ENCODE data around the gene HNF1B.

The HNF1B gene

GRCh38 chr17:37735165-37735564 is 9.7 kb downstream of the HNF1B start:
- DNase-seq (ENCODE audit: low read depth in 2 of 2) = no peak

- no peak for DNase-seq (ENCODE audit: low read depth in 2 of 2)
Measured at GRCh38 chr17:37732316-37732715, 12.5 kb downstream of the HNF1B start.

- no peak for DNase-seq (ENCODE audit: low read depth in 2 of 2)
Measured at GRCh38 chr17:37731056-37731455, 13.8 kb downstream of the HNF1B start.

- no peak for DNase-seq (ENCODE audit: low read depth in 2 of 2)
Measured at GRCh38 chr17:37729905-37730304, 15.0 kb downstream of the HNF1B start.

- no peak for DNase-seq (ENCODE audit: low read depth in 2 of 2)
Measured at GRCh38 chr17:37726891-37727675, 17.8 kb downstream of the HNF1B start.

- DNase-seq (ENCODE audit: low read depth in 2 of 2) = no peak
Measured at GRCh38 chr17:37726248-37726647, 18.6 kb downstream of the HNF1B start.

GRCh38 chr17:37725601-37726146 is 19.2 kb downstream of the HNF1B start:
- no peak for DNase-seq (ENCODE audit: low read depth in 2 of 2)

- DNase-seq (ENCODE audit: low read depth in 2 of 2) = no peak
Measured at GRCh38 chr17:37725021-37725595, 19.8 kb downstream of the HNF1B start.

- no peak for DNase-seq (ENCODE audit: low read depth in 2 of 2)
Measured at GRCh38 chr17:37720989-37721388, 23.9 kb downstream of the HNF1B start.

GRCh38 chr17:37719866-37720265 is 25.0 kb downstream of the HNF1B start:
- no peak for DNase-seq (ENCODE audit: low read depth in 2 of 2)

GRCh38 chr17:37718324-37719048 is 26.4 kb downstream of the HNF1B start:
- DNase-seq (ENCODE audit: low read depth in 2 of 2) = no peak

- DNase-seq (ENCODE audit: low read depth in 2 of 2) = no peak
Measured at GRCh38 chr17:37717627-37718323, 27.1 kb downstream of the HNF1B start.

GRCh38 chr17:37714897-37715296 is 30.0 kb downstream of the HNF1B start:
- no peak for DNase-seq (ENCODE audit: low read depth in 2 of 2)

- DNase-seq (ENCODE audit: low read depth in 2 of 2) = no peak
Measured at GRCh38 chr17:37713624-37714023, 31.2 kb downstream of the HNF1B start.

GRCh38 chr17:37713028-37713431 is 31.8 kb downstream of the HNF1B start:
- DNase-seq (ENCODE audit: low read depth in 2 of 2) = no peak

GRCh38 chr17:37711113-37711512 is 33.7 kb downstream of the HNF1B start:
- no peak for DNase-seq (ENCODE audit: low read depth in 2 of 2)

GRCh38 chr17:37710344-37710886 is 34.4 kb downstream of the HNF1B start:
- DNase-seq (ENCODE audit: low read depth in 2 of 2) = no peak

- DNase-seq (ENCODE audit: low read depth in 2 of 2) = no peak
Measured at GRCh38 chr17:37708616-37709212, 36.1 kb downstream of the HNF1B start.

- no peak for DNase-seq (ENCODE audit: low read depth in 2 of 2)
Measured at GRCh38 chr17:37708008-37708615, 36.7 kb downstream of the HNF1B start.

GRCh38 chr17:37706446-37706845 is 38.4 kb downstream of the HNF1B start:
- no peak for DNase-seq (ENCODE audit: low read depth in 2 of 2)

GRCh38 chr17:37702598-37702997 is 42.3 kb downstream of the HNF1B start:
- DNase-seq (ENCODE audit: low read depth in 2 of 2) = no peak
